ENCODE results near the gene SGPP1.

GRCh38 chr14:63673255-63673654 lies 54.6 kb downstream of the SGPP1 start:
- TF ChIP-seq CTCF (IDR thresholded peaks at IDR 0.05) = no peak
- no peak for TF ChIP-seq POLR2A (IDR thresholded peaks at IDR 0.05)
